ENCODE measurements around the gene SYP. TPM values are rescaled to one million over a fixed set of nuclear protein-coding genes. Genes with fewer than 3 reads are reported as not detected.

The SYP gene
- total and polyA plus RNA-seq, 7 donors = 1.2 to 20.2 (median 8.0) TPM

GRCh38 chrX:49209434-49210251 lies 9.7 kb upstream of the SYP start:
- no peak overlapping the region for H3K4me3 ChIP-seq
- H3K27ac ChIP-seq = no peak overlapping the region
- intact Hi-C loops (cut with DNase I) = no loop called here
- 27 to 48% methylated on average over 28 of the region's 28 CpGs for WGBS, 2 donors
- H3K4me1 ChIP-seq = no peaks in the 10 kb centered on the region
- no peaks in the 10 kb centered on the region for H3K36me3 ChIP-seq
- no peaks in the 10 kb centered on the region for H3K9me3 ChIP-seq
- H3K27me3 ChIP-seq = no peaks in the 10 kb centered on the region
- TF ChIP-seq POLR2AphosphoS5 (IDR thresholded peaks at IDR 0.05) (no peak), EP300 (IDR thresholded peaks at IDR 0.05) (no peak), POLR2A (IDR thresholded peaks at IDR 0.05) (no peak), CTCF (IDR thresholded peaks at IDR 0.05) (no peak)
- DNase-seq = no peak

GRCh38 chrX:49208399-49208798 lies 8.4 kb upstream of the SYP start:
- Histone ChIP-seq H3K27me3 (no peaks in the 10 kb centered on the region), H3K4me3 (no peak overlapping the region), H3K9me3 (no peaks in the 10 kb centered on the region), H3K27ac (no peak overlapping the region), H3K36me3 (no peaks in the 10 kb centered on the region), H3K4me1 (no peaks in the 10 kb centered on the region)
- DNase-seq = no peak
- 94 to 95% methylated on average over 5 of the region's 5 CpGs for WGBS, 2 donors
- TF ChIP-seq POLR2A (IDR thresholded peaks at IDR 0.05) = no peak
- TF ChIP-seq CTCF (IDR thresholded peaks at IDR 0.05) = no peak
- TF ChIP-seq POLR2AphosphoS5 (IDR thresholded peaks at IDR 0.05) = no peak
- TF ChIP-seq EP300 (IDR thresholded peaks at IDR 0.05) = no peak
- intact Hi-C loops (cut with DNase I) = no loop called here

GRCh38 chrX:49206543-49206942 lies 6.5 kb upstream of the SYP start:
- no peak for DNase-seq
- Histone ChIP-seq H3K27me3 (no peaks in the 10 kb centered on the region), H3K27ac (no peak overlapping the region), H3K9me3 (no peaks in the 10 kb centered on the region), H3K4me3 (no peak overlapping the region), H3K36me3 (no peaks in the 10 kb centered on the region), H3K4me1 (no peaks in the 10 kb centered on the region)
- TF ChIP-seq CTCF (IDR thresholded peaks at IDR 0.05) (no peak), POLR2AphosphoS5 (IDR thresholded peaks at IDR 0.05) (no peak), EP300 (IDR thresholded peaks at IDR 0.05) (no peak)
- intact Hi-C loops (cut with DNase I) = no loop called here
- 77 to 86% methylated on average over 8 of the region's 8 CpGs for WGBS, 2 donors

GRCh38 chrX:49205443-49205842 lies 5.5 kb upstream of the SYP start:
- TF ChIP-seq CTCF (IDR thresholded peaks at IDR 0.05) (no peak), EP300 (IDR thresholded peaks at IDR 0.05) (no peak), POLR2AphosphoS5 (IDR thresholded peaks at IDR 0.05) (no peak), POLR2A (IDR thresholded peaks at IDR 0.05) (no peak)
- intact Hi-C loops (cut with DNase I) = no loop called here
- WGBS, 2 donors = 85 to 86% methylated on average over 13 of the region's 13 CpGs
- DNase-seq = no peak
- Histone ChIP-seq H3K27ac (no peak overlapping the region), H3K27me3 (no peaks in the 10 kb centered on the region), H3K4me3 (no peak overlapping the region), H3K4me1 (peaks cover 0 to 2% (median 0%) of the 10 kb centered on the region in 4 donors), H3K9me3 (no peaks in the 10 kb centered on the region), H3K36me3 (no peaks in the 10 kb centered on the region)

- intact Hi-C loops (cut with DNase I) = no loop called here
- peaks cover 0 to 5% (median 2%) of the 10 kb centered on the region in 4 donors for H3K4me1 ChIP-seq
- WGBS, 2 donors = 66 to 67% methylated on average over 4 of the region's 4 CpGs
- no peak overlapping the region for H3K4me3 ChIP-seq
- H3K27me3 ChIP-seq = no peaks in the 10 kb centered on the region
- TF ChIP-seq POLR2A (IDR thresholded peaks at IDR 0.05) (no peak), POLR2AphosphoS5 (IDR thresholded peaks at IDR 0.05) (no peak), EP300 (IDR thresholded peaks at IDR 0.05) (no peak), CTCF (IDR thresholded peaks at IDR 0.05) (no peak)
- DNase-seq = no peak
- H3K36me3 ChIP-seq = no peaks in the 10 kb centered on the region
- no peak overlapping the region for H3K27ac ChIP-seq
- H3K9me3 ChIP-seq = no peaks in the 10 kb centered on the region
These were observed 4.7 kb upstream of the SYP start for GRCh38 chrX:49204709-49205108.

Measured in sigmoid colon (tissue), 7 donors.